ENCODE measurements around the gene MPV17.
"Not testable (repeated sequence)": the region's sequence is repeated elsewhere in the genome, so short reads cannot be mapped to it uniquely, and the experiment has no call there.

MPV17 gene

GRCh38 chr2:27320958-27321543, 1.8 kb downstream of the MPV17 start:
- H3K36me3 ChIP-seq (ENCODE audit: control insufficient read depth, insufficient read depth, low read length, severe bottlenecking): peaks cover 16% of the 10 kb centered on the region
- H3K4me1 ChIP-seq (ENCODE audit: control insufficient read depth, insufficient read depth, low read length): peaks cover 36% of the 10 kb centered on the region
- peak; percentile 92 for DNase-seq (ENCODE audit: low read depth)
- peak overlapping the region; percentile 94 for H3K4me3 ChIP-seq (ENCODE audit: low read length)
- peak overlapping the region; percentile 35 for H3K9ac ChIP-seq (ENCODE audit: low read length)
- no peaks in the 10 kb centered on the region for H3K9me3 ChIP-seq (ENCODE audit: control insufficient read depth, low read length)
- H3K27me3 ChIP-seq (replicated peaks; ENCODE audit: control insufficient read depth, insufficient read depth, low read length): no peaks in the 10 kb centered on the region

DNA sequence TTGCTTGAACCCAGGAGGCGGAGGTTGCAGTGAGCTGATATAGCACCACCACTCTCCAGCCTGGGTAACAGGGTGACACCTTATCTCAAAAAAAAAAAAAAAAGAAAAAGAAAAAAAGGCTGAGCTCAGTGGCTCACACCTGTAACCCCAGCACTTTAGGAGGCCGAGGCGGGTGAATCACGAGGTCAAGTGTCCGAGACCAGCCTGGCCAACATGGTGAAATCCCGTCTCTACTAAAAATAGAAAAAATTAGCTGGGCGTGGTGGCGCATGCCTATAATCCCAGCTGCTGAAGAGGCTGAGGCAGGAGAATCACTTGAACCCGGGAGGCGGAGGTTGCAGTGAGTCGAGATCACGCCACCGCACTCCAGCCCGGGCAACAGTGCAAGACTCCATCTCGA, 3.1 kb downstream of the MPV17 start:
- not testable (repeated sequence) for H3K9me3 ChIP-seq (ENCODE audit: control insufficient read depth, low read length); H3K9ac ChIP-seq (ENCODE audit: low read length); H3K36me3 ChIP-seq (ENCODE audit: control insufficient read depth, insufficient read depth, low read length, severe bottlenecking); H3K4me3 ChIP-seq (ENCODE audit: low read length); H3K27me3 ChIP-seq (replicated peaks; ENCODE audit: control insufficient read depth, insufficient read depth, low read length); DNase-seq (ENCODE audit: low read depth)
- H3K4me1 ChIP-seq (ENCODE audit: control insufficient read depth, insufficient read depth, low read length): peaks cover 36% of the 10 kb centered on the region

DNA sequence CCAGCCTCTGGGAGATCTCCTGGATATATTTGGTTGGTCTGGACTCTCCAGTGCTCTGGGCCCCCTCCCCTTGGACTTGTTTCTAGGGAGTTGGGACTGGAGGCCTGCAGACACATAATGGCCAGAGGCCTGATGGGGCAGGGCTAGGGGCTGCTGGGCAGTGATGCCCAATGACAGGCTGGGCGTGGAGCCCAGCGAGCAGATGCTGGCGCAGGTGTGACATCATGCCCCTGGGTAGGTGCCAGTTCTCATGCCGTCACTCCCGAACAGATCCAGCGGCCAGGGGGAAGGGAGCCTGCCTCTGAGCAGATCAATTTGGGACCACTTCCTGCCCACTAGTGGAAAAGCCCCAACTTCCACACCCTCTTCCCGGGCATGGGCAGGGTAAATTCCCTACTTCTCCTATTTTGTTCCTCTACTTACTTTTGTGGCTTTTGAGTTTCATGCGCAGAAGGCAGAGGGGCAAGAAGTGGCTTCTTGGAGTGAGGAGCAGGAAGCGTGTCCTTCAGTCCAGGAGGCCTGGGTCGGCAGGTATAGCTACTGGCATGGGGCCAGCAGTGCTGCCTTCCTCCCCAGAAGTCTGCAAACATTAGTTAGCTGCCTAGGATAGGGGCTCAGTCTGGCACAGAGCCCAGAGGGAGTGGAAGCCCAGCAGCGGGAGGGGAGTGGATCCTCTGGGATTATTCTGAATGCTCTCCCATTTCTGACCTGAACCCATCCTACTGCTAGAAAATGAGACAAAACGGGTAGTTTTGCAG, 6.1 kb downstream of the MPV17 start:
- no peaks in the 10 kb centered on the region for H3K27me3 ChIP-seq (replicated peaks; ENCODE audit: control insufficient read depth, insufficient read depth, low read length)
- no peak overlapping the region for H3K9ac ChIP-seq (ENCODE audit: low read length)
- H3K36me3 ChIP-seq (ENCODE audit: control insufficient read depth, insufficient read depth, low read length, severe bottlenecking): peaks cover 10% of the 10 kb centered on the region
- no peak overlapping the region for H3K4me3 ChIP-seq (ENCODE audit: low read length)
- DNase-seq (ENCODE audit: low read depth): no peak
- H3K4me1 ChIP-seq (ENCODE audit: control insufficient read depth, insufficient read depth, low read length): peaks cover 14% of the 10 kb centered on the region
- no peaks in the 10 kb centered on the region for H3K9me3 ChIP-seq (ENCODE audit: control insufficient read depth, low read length)

DNA sequence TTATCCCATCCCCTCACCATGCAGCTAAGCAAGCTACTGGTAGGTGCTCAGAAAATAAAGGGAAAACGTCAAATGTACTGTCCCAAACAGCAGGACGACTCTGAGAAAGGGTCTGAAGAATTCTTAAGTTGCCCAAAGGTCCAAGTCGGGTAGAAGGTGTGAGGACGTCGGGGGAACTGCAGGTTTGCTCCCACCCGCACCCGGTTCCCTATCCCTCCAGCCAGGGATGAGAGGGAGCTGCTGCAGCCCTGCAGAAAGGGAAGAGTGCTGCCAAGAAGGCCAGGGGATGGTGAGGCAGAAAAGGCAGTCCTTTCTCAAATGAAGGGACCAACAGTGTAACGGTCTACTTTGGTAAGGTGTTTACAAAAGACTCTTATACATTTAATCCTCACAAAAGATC, 7.8 kb downstream of the MPV17 start:
- Histone ChIP-seq H3K4me1 (ENCODE audit: control insufficient read depth, insufficient read depth, low read length) (no peaks in the 10 kb centered on the region), H3K9me3 (ENCODE audit: control insufficient read depth, low read length) (no peaks in the 10 kb centered on the region), H3K27me3 (replicated peaks; ENCODE audit: control insufficient read depth, insufficient read depth, low read length) (no peaks in the 10 kb centered on the region), H3K4me3 (ENCODE audit: low read length) (no peak overlapping the region), H3K9ac (ENCODE audit: low read length) (no peak overlapping the region), H3K36me3 (ENCODE audit: control insufficient read depth, insufficient read depth, low read length, severe bottlenecking) (peaks cover 15% of the 10 kb centered on the region)
- DNase-seq (ENCODE audit: low read depth): no peak

- Histone ChIP-seq H3K9ac (ENCODE audit: low read length) (no peak overlapping the region), H3K36me3 (ENCODE audit: control insufficient read depth, insufficient read depth, low read length, severe bottlenecking) (peaks cover 16% of the 10 kb centered on the region), H3K27me3 (replicated peaks; ENCODE audit: control insufficient read depth, insufficient read depth, low read length) (no peaks in the 10 kb centered on the region), H3K4me1 (ENCODE audit: control insufficient read depth, insufficient read depth, low read length) (no peaks in the 10 kb centered on the region), H3K9me3 (ENCODE audit: control insufficient read depth, low read length) (no peaks in the 10 kb centered on the region), H3K4me3 (ENCODE audit: low read length) (no peak overlapping the region)
- DNase-seq (ENCODE audit: low read depth): no peak
Measured at GRCh38 chr2:27314709-27315108, 8.2 kb downstream of the MPV17 start.

GRCh38 chr2:27313882-27314645, 8.8 kb downstream of the MPV17 start:
- Histone ChIP-seq H3K9me3 (ENCODE audit: control insufficient read depth, low read length) (no peaks in the 10 kb centered on the region), H3K36me3 (ENCODE audit: control insufficient read depth, insufficient read depth, low read length, severe bottlenecking) (peaks cover 21% of the 10 kb centered on the region), H3K27me3 (replicated peaks; ENCODE audit: control insufficient read depth, insufficient read depth, low read length) (no peaks in the 10 kb centered on the region), H3K4me1 (ENCODE audit: control insufficient read depth, insufficient read depth, low read length) (no peaks in the 10 kb centered on the region), H3K4me3 (ENCODE audit: low read length) (no peak overlapping the region), H3K9ac (ENCODE audit: low read length) (no peak overlapping the region)
- no peak for DNase-seq (ENCODE audit: low read depth)

DNA sequence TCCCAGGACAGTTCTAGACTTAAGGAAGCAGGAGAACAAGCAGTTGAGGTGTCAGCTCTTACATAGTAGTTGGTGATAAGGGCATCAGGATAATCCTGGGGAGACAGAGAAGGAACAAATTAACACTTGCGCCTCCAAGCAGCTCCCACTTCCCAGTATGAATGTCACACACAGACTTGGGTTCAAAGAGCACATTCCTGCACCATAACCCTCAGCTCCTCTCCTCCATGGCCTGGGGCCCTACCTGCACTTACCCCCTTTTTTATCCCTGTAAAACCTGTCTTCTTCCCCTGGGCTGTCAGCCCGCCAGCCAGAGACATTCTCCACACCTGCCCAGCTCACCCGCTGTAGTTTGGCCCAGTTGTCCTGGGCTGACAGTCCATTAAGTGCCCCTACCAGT, 10.7 kb downstream of the MPV17 start:
- H3K9me3 ChIP-seq (ENCODE audit: control insufficient read depth, low read length): no peaks in the 10 kb centered on the region
- H3K27me3 ChIP-seq (replicated peaks; ENCODE audit: control insufficient read depth, insufficient read depth, low read length): peaks cover 12% of the 10 kb centered on the region
- peaks cover 3% of the 10 kb centered on the region for H3K4me1 ChIP-seq (ENCODE audit: control insufficient read depth, insufficient read depth, low read length)
- H3K36me3 ChIP-seq (ENCODE audit: control insufficient read depth, insufficient read depth, low read length, severe bottlenecking): peaks cover 21% of the 10 kb centered on the region
- no peak for DNase-seq (ENCODE audit: low read depth)
- no peak overlapping the region for H3K9ac ChIP-seq (ENCODE audit: low read length)
- no peak overlapping the region for H3K4me3 ChIP-seq (ENCODE audit: low read length)

DNA sequence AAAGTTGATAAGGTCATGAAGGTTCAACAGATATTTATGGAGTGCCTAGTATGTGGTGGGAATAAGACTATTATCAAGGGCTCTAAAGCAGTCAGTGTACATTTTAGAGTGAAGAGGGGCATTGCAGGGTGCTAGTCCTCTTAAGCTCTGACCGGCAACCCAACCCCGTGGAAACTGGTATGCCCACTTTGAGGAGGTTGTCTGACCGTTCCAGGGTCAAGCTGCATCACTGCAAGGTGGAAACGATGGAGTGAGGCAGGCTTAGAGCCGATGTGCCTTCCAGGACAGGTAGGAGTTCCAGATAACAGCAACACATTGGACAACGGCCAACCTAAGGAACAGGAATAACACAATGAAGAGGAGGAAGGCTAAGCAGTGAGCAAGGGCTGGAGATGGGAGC, 13.2 kb downstream of the MPV17 start:
- peaks cover 11% of the 10 kb centered on the region for H3K36me3 ChIP-seq (ENCODE audit: control insufficient read depth, insufficient read depth, low read length, severe bottlenecking)
- H3K9me3 ChIP-seq (ENCODE audit: control insufficient read depth, low read length): peaks cover 3% of the 10 kb centered on the region
- peaks cover 3% of the 10 kb centered on the region for H3K4me1 ChIP-seq (ENCODE audit: control insufficient read depth, insufficient read depth, low read length)
- peaks cover 35% of the 10 kb centered on the region for H3K27me3 ChIP-seq (replicated peaks; ENCODE audit: control insufficient read depth, insufficient read depth, low read length)
- no peak overlapping the region for H3K9ac ChIP-seq (ENCODE audit: low read length)
- DNase-seq (ENCODE audit: low read depth): no peak
- H3K4me3 ChIP-seq (ENCODE audit: low read length): no peak overlapping the region

GRCh38 chr2:27308359-27308881, 14.5 kb downstream of the MPV17 start, which contains the start of gene UCN:
Gene UCN (minus strand): TSS chr2:27308445. CDS start chr2:27307895, 550 bp downstream.
- Histone ChIP-seq H3K9ac (ENCODE audit: low read length) (no peak within 1 kb of the TSS), H3K4me3 (ENCODE audit: low read length) (no peak within 1 kb of the TSS), H3K27me3 (replicated peaks; ENCODE audit: control insufficient read depth, insufficient read depth, low read length) (peaks cover 37% of the 10 kb centered on the region), H3K36me3 (ENCODE audit: control insufficient read depth, insufficient read depth, low read length, severe bottlenecking) (peaks cover 11% of the 10 kb centered on the region), H3K9me3 (ENCODE audit: control insufficient read depth, low read length) (peaks cover 6% of the 10 kb centered on the region), H3K4me1 (ENCODE audit: control insufficient read depth, insufficient read depth, low read length) (peaks cover 3% of the 10 kb centered on the region)
- DNase-seq (ENCODE audit: low read depth): peak; percentile 71

DNA sequence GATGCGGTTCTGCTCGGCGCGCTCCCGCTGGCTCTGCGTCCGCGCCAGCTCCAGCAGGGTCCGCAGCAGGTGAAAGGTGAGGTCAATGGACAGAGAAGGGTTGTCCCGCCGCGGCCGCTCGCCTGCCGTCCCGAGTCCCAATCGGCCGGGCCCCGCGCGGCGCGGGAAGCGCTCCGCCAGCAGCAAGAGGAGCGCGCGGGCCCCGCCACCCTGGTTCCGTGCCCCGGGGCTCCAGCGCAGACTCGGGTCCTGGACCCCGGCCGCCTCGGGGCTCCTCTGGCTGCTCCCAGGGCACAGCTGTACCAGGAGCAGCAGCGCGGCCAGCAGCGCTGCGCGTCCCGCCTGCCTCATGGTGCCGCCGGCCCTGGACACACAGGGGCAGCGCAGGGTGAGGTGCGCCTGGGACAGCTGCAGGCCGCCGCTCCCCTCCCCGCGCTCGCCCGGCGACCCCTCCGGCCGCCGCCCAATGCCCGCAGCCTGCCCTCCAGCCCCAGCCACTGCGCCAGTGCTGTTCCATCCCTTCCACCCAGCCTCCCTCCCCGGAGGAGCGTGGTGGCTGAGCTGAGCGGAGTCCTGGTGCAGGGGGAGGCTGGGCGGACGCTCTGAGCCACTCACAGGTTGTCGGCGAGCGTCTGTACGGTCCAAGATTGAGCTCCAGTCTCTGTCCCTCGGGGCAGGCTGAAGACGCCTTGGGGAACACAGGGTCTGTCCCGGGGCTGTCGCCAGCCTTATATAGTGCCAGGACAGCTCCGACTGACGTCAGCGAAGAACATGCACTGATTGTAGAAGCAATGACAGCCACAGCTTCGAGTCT, 15.1 kb downstream of the MPV17 start:
- Histone ChIP-seq H3K4me1 (ENCODE audit: control insufficient read depth, insufficient read depth, low read length) (peaks cover 3% of the 10 kb centered on the region), H3K9me3 (ENCODE audit: control insufficient read depth, low read length) (peaks cover 6% of the 10 kb centered on the region), H3K4me3 (ENCODE audit: low read length) (no peak overlapping the region), H3K27me3 (replicated peaks; ENCODE audit: control insufficient read depth, insufficient read depth, low read length) (peaks cover 37% of the 10 kb centered on the region), H3K36me3 (ENCODE audit: control insufficient read depth, insufficient read depth, low read length, severe bottlenecking) (peaks cover 11% of the 10 kb centered on the region), H3K9ac (ENCODE audit: low read length) (no peak overlapping the region)
- DNase-seq (ENCODE audit: low read depth): no peak

- Histone ChIP-seq H3K9me3 (ENCODE audit: control insufficient read depth, low read length) (peaks cover 6% of the 10 kb centered on the region), H3K4me3 (ENCODE audit: low read length) (no peak overlapping the region), H3K27me3 (replicated peaks; ENCODE audit: control insufficient read depth, insufficient read depth, low read length) (peaks cover 37% of the 10 kb centered on the region), H3K36me3 (ENCODE audit: control insufficient read depth, insufficient read depth, low read length, severe bottlenecking) (peaks cover 11% of the 10 kb centered on the region), H3K4me1 (ENCODE audit: control insufficient read depth, insufficient read depth, low read length) (peaks cover 3% of the 10 kb centered on the region), H3K9ac (ENCODE audit: low read length) (no peak overlapping the region)
- DNase-seq (ENCODE audit: low read depth): no peak
Measured at GRCh38 chr2:27307287-27307544, 15.7 kb downstream of the MPV17 start.
